ENCODE measurements around the gene FGD5. TPM values are rescaled to one million over a fixed set of nuclear protein-coding genes. Genes with fewer than 3 reads are reported as not detected.

Gene FGD5, protein sequence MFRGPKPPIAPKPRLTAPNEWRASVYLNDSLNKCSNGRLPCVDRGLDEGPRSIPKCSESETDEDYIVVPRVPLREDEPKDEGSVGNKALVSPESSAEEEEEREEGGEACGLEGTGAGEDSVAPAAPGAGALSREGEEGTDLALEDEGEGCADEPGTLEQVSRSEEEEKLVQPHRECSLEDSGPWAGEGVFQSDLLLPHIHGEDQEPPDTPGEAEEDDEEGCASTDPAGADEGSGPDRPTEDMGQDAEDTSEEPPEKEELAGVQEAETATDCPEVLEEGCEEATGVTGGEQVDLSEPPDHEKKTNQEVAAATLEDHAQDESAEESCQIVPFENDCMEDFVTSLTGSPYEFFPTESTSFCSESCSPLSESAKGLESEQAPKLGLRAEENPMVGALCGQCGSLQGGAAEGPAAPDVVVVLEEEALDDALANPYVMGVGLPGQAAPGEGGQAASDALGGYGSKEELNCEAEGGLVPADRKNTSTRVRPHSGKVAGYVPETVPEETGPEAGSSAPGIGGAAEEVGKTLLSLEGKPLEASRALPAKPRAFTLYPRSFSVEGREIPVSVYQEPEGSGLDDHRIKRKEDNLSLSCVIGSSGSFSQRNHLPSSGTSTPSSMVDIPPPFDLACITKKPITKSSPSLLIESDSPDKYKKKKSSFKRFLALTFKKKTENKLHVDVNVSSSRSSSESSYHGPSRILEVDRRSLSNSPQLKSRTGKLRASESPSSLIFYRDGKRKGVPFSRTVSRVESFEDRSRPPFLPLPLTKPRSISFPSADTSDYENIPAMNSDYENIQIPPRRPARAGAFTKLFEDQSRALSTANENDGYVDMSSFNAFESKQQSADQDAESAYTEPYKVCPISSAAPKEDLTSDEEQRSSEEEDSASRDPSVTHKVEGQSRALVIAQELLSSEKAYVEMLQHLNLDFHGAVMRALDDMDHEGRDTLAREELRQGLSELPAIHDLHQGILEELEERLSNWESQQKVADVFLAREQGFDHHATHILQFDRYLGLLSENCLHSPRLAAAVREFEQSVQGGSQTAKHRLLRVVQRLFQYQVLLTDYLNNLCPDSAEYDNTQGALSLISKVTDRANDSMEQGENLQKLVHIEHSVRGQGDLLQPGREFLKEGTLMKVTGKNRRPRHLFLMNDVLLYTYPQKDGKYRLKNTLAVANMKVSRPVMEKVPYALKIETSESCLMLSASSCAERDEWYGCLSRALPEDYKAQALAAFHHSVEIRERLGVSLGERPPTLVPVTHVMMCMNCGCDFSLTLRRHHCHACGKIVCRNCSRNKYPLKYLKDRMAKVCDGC (N-terminal part only)
- 0.05 TPM in 1 of 2 replicates, not detected in the other for total RNA-seq (2014; rRNA removed; shearing (Covaris generic))

DNA sequence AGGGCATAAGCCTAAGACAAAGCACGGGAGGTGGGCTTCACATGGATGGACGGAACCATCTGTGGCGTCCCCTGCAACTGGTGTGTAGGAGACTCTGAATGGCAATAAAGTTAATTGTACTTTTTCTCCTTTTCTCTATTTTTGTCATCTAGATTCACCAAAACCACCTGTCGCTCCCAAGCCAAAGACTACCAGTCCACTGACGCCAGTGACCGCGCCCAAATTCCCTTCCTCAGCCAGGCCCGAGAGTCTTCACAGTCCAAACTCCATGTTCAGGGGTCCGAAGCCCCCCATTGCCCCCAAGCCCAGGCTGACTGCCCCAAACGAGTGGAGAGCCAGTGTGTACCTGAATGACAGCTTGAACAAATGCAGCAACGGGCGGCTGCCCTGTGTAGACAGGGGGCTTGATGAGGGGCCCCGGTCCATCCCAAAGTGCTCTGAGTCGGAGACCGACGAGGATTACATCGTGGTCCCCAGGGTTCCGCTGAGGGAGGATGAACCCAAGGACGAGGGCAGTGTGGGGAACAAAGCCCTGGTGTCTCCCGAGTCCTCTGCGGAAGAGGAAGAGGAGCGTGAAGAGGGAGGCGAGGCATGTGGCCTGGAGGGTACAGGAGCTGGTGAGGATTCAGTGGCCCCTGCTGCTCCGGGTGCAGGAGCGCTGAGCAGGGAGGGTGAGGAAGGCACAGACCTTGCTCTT is at the start of gene FGD5:
TSS of gene FGD5 (plus strand) at position 159 of the 697 bp plus-strand sequence. CDS start at position 269, 110 bp downstream.
- DNase-seq (ENCODE audit: low read depth): no peak

DNA sequence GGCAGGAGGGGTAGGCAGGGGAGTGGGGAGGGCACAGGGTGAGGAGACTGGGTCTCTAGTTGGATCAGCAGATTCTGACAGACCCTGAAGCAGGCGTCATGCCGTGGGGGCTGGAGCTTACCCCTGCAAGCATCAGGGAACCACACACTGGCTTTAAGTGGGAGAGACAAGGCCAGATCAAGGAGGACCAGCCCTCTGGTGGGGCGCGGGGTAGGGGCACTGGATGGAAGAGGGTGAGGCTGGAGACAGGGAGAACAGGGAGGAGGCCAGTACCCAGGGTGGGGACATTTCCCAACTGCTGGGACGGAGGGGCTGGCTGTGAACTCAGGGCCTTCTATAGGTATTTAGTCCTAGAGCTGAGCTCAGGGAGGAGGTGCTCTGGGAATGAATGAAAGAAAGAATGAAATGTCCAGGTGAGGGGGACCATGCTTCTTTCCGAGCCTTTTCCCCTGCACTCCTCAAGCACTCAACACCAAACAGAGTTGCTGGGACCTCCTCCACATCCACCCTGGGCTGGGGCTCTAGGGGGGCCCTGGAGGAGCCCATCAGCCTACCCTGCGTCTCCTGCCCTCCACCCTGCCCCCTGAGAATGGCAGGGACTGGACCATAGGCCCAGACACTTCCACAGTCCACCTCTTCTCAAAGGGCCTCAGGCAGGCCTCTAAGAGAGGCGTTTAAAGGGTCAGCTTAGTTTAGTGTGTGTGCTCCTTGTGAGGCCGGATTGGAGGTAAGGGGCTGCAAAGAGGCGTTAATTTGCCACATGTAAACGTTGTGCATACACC is 49.0 kb upstream of the FGD5 start:
- DNase-seq (ENCODE audit: low read depth): no peak

DNA sequence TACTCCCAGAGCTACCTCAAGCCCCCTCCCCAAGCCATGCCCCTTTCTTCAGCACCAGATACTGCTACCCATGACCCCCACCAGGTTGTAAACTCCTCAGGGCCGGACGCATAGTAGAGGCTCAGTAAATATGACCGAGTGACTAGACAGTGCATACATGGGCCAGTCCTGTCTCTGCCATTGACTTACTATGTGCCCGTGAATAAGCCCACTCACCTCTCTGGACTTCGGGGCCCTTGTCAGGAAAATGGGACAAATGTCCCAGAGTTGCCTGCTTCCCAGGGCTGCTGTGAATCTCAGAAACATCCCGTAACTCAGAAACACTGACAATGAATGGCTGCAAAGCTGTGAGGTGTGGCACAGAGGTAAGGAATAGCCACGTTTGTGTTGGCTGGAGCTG is 48.2 kb upstream of the FGD5 start:
- no peak for DNase-seq (ENCODE audit: low read depth)

GRCh38 chr3:14771593-14772497 is 46.9 kb upstream of the FGD5 start:
- DNase-seq (ENCODE audit: low read depth): no peak

DNA sequence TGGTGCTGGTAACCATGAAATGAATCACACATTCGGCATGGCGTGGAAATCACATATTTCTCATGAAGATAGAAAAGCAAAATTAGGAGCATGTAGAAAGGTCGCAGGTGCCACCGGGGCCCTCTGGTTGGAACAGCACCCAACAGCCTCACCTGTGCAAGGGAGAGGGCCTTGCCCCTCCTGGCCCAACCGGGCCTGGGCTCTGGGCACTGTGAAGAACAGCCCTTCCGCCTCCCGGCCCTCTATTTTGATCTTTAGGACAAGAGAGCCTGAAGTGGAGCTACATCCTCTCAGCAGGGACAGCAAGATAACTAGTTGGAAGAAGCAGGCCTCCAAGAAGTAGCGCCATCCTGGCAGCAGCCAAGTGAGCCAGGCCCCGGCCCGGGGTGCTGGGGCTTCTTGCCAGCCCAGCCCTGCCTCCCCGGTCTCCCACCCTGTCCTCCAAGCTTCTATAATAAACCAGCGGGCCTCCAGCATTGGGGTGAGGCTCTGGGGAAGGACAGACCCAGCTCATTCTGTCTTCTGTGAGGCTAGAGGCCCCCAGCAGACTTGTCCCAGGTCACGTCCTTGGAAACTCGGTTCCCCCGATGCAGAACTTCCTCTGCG is 46.1 kb upstream of the FGD5 start:
- no peak for DNase-seq (ENCODE audit: low read depth)

- DNase-seq (ENCODE audit: low read depth): no peak
Observed at GRCh38 chr3:14773281-14773680, 45.5 kb upstream of the FGD5 start.

DNA sequence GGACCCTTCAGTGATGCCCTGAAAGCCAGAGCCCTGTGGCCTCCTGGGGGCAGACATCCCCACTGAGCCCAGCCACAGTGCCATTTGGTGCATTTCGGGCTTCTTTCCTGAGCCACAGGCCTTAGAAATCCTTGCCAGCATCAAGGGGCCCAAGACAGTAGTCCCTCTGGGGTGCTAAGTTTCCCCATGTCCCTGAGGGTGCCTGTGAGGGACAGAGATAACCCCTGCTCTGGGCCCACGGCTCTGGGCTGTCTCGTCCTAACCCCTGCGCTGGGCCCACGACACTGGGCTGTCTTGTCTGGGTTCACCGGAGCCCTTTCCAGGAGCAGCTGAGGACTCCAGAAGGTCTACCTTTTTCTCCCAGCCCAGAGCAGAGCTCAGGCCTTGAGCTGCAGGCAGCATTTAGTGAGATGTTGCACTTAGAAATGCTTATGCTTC is 45.1 kb upstream of the FGD5 start:
- no peak for DNase-seq (ENCODE audit: low read depth)

GRCh38 chr3:14774431-14774830 is 44.3 kb upstream of the FGD5 start:
- no peak for DNase-seq (ENCODE audit: low read depth)

DNA sequence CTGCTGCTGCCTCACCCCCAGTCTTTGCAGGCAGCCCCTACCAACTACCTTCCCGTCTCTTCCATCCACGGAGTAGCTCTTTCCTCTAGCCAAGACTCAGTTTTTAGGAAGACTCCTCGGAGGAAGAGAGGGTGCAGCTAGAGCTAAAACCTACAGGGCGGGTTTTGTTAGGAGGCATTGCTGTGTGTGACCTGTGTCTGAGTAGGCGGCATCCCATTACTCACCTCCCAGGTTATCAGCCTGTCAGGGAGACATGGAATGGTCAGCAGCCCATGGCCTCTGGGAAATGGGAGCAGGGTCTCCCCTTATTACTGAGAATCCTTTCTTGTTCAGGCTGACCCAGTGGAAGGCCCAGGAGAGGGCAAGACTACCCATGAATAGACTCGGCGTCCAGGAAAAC is 43.8 kb upstream of the FGD5 start:
- no peak for DNase-seq (ENCODE audit: low read depth)

GRCh38 chr3:14775563-14775962 is 43.2 kb upstream of the FGD5 start:
- no peak for DNase-seq (ENCODE audit: low read depth)

DNA sequence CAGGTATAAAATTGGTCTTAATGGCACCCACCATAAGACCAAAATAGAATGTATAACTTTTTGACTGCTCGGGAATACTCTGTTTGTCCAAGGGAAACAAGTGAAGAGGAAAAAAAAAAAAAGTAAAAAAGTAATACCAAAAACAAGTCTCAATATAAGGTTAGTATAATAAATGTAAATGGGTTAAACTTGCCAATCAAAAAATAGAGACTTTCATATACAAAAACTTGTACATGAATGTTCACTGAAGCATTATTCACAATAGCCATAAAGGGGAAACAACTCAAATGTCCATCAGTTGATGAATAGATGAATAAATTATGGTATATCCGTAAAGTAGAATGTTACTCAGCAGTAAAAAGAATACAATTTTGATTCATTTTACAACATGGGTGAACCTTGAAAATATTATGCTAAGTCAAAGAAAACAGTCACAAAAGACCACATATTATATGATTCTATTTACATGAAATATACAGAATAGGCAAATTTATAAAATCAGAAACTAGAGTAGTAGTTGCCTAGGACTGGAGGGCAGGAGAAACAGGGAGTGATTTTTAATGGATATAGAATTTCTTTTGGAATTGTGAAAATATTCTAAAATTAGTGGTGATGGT is 39.6 kb upstream of the FGD5 start:
- no peak for DNase-seq (ENCODE audit: low read depth)

DNA sequence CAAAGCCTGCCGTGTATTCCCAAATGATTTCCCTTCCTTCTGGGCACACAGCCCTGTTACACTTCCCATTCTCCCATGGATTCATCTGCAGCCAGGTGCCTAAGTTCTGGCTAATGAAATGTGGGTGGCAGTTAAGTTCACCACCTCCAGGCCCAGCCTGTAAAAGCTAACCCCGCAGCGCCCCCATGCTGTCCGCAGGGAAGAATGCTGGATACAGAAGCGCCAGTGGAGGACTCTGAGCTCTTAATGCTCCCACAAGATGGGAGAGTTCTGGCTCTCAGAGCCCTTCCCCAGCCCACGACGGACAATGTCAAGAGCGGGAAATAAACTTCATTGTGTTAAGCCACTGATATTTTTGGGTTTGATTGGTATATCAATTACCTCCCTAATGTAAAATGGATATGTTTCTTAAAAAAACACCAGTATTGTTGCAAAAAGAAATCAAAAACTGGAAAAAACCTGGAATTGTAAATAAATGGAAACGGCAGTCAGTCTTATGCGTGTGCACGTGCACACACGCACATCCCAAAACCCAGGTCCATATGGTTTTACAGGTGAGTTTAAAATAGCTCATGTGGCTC is 37.7 kb upstream of the FGD5 start:
- DNase-seq (ENCODE audit: low read depth): peak; percentile 34

- no peak for DNase-seq (ENCODE audit: low read depth)
Observed at GRCh38 chr3:14783480-14784086, 35.2 kb upstream of the FGD5 start.

DNA sequence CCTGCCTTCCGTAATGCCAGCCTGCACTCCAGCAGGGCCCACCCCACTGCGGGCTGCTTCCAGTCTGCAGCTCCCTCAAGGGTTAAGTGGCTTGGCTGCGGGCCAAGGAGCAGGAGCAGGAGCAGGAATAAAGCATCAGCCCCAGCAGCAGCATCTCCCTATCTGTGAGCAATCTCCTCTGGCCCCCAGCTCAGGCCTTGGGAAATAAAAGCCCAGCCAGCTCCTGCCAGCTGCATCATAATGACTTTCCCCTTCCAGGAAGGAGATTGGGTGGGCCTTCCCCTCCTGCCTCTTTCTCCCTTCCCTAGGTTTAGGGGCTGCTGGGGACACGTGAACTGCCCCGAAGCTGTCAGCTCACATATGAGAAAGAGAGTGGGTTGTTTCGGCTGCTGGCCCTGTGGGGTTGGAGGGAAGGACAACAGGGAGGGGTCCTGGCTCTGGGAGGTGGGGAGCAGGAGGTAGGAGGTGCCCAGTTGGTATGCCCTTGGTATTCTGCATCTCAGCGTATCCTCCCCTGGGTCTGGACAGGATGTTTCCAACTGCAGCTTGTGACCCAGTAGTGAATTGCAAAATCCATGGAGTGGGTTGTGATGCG is 34.6 kb upstream of the FGD5 start:
- no peak for DNase-seq (ENCODE audit: low read depth)

DNA sequence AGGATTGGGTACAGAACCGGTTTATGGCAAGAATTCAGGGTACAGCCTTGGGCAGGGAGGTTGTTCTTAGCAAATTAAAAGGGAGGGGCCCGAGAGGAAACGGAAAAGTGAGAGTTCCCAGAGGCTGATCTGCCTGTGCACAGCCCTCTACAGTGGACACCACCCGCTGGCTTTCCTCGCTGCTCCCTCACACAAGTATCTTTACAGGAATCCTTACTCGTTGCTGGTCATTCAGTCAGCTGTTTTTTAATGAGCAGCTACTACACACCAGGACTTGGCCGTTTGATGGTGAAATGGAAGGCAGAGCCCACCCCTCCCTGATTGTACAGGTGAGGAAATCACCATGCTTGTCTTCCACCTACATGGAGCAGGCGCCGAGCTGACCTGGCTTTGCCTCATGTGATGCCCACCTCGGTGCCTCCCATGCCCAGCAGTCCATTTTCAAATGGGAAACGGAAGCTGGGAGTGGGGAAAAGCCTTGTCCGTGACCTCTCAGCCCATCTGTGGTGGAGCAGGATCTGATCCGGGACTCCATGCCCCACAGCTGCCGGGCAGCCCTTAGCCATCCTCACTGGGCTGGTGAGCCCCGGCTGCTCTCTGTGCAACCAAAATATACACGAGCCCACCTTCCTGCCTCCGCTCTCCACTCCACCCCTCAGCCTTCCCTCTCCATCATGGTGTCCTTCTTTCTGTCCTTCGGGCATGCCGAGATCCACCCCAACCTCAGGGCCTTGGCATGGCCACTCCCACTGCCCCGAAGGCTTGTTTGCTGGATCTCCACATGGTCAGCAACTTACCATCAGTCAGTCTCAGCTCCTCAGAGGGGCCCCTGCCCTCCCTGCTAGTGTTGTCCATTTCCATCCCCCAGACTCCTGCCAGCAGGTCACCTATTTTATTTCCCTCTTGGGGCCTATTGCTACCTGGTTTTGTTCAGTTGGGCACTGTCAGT is 33.3 kb upstream of the FGD5 start:
- DNase-seq (ENCODE audit: low read depth): no peak

GRCh38 chr3:14786369-14786768 is 32.4 kb upstream of the FGD5 start:
- DNase-seq (ENCODE audit: low read depth): no peak
